GM23338 (cell line): ENCODE results near the gene CD19. TPM values are rescaled to one million over a fixed set of nuclear protein-coding genes. Genes with fewer than 3 reads are reported as not detected.

ENCODE experiments used
- ATAC-seq: fragments of 200-7000 bp; cut with Tn5 transposase; 3 replicates; pipeline ENCODE4 v1.9.1; 2020
- DNase-seq: peaks from one replicate; pipeline ENCODE4 v3.0.0-alpha.2; 2015; ENCODE audit warnings: low spot score
- H2AFZ ChIP-seq: fragments of 200-600 bp; sonication (generic); 2 replicates; pipeline ENCODE4 v1.8.0; 2016; ENCODE audit warnings: antibody characterized with exemption, mild to moderate bottlenecking, moderate library complexity
- H3F3A ChIP-seq: fragments of 200-600 bp; sonication (generic); replicated peaks from 2 replicates; pipeline ENCODE4 v1.8.0; 2017; ENCODE audit warnings: antibody characterized with exemption, mixed run types, low read depth
- H3K27ac ChIP-seq: fragments of 200-600 bp; sonication (generic); 2 replicates; pipeline ENCODE4 v1.6.1; 2016; ENCODE audit warnings: low read depth
- H3K27me3 ChIP-seq: fragments of 200-600 bp; sonication (generic); 2 replicates; pipeline ENCODE4 v1.8.0; 2016; ENCODE audit warnings: mild to moderate bottlenecking, mixed run types, moderate library complexity; ENCODE audit not compliant: insufficient read depth
- H3K36me3 ChIP-seq: fragments of 200-600 bp; sonication (generic); 2 replicates; pipeline ENCODE4 v1.8.0; 2016; ENCODE audit warnings: mild to moderate bottlenecking; ENCODE audit not compliant: insufficient read depth
- H3K4me1 ChIP-seq: fragments of 200-600 bp; sonication (generic); 2 replicates; pipeline ENCODE4 v1.8.0; 2016; ENCODE audit warnings: mild to moderate bottlenecking, moderate library complexity; ENCODE audit not compliant: insufficient read depth
- H3K4me2 ChIP-seq: fragments of 200-600 bp; sonication (generic); 2 replicates; pipeline ENCODE4 v1.7.1; 2017; ENCODE audit warnings: mixed run types
- H3K4me3 ChIP-seq: fragments of 200-600 bp; sonication (generic); 2 replicates; pipeline ENCODE4 v1.6.1; 2016; ENCODE audit warnings: mixed run types
- H3K79me2 ChIP-seq: fragments of 200-600 bp; sonication (generic); replicated peaks from 2 replicates; pipeline ENCODE4 v1.8.0; 2017; ENCODE audit warnings: mild to moderate bottlenecking; ENCODE audit not compliant: insufficient read depth
- H3K9me2 ChIP-seq: fragments of 200-600 bp; sonication (generic); 2 replicates; pipeline ENCODE4 v1.8.0; 2017; ENCODE audit not compliant: insufficient read depth
- H4K20me1 ChIP-seq: fragments of 200-600 bp; sonication (generic); replicated peaks from 2 replicates; pipeline ENCODE4 v1.8.0; 2017; ENCODE audit warnings: mild to moderate bottlenecking; ENCODE audit not compliant: insufficient read depth
- H3K27ac Mint-ChIP-seq: 2 replicates; pipeline ENCODE4 v1.8.0; 2020; ENCODE audit warnings: inconsistent platforms, mild to moderate bottlenecking, moderate library complexity, mixed read lengths
- H3K27me3 Mint-ChIP-seq: 3 replicates; pipeline ENCODE4 v1.8.0; 2022; ENCODE audit warnings: low read depth, mild to moderate bottlenecking, moderate library complexity, mixed read lengths, inconsistent platforms; ENCODE audit not compliant: insufficient read depth, poor library complexity
- H3K36me3 Mint-ChIP-seq: 3 replicates; pipeline ENCODE4 v1.8.0; 2021; ENCODE audit warnings: low read depth, mild to moderate bottlenecking, inconsistent platforms, moderate library complexity, mixed read lengths
- H3K4me1 Mint-ChIP-seq: 3 replicates; pipeline ENCODE4 v1.8.0; 2020; ENCODE audit warnings: mild to moderate bottlenecking, inconsistent platforms, mixed read lengths
- H3K4me3 Mint-ChIP-seq: 3 replicates; pipeline ENCODE4 v1.8.0; 2021; ENCODE audit warnings: moderate library complexity, mild to moderate bottlenecking, inconsistent platforms, mixed read lengths
- H3K9me3 Mint-ChIP-seq: 3 replicates; pipeline ENCODE4 v1.8.0; 2020; ENCODE audit warnings: moderate library complexity, mild to moderate bottlenecking, inconsistent platforms, mixed read lengths
- CREB1 ChIP-seq: fragments of 250-450 bp; sonication (Bioruptor Pico); IDR thresholded peaks from 2 replicates; pipeline ENCODE4 v1.5.0; 2020; ENCODE audit warnings: low read depth, mild to moderate bottlenecking, moderate library complexity
- EZH2phosphoT487 ChIP-seq: fragments of 200-600 bp; sonication (generic); IDR thresholded peaks from one replicate; pipeline ENCODE4 v1.8.1; 2018; ENCODE audit warnings: antibody characterized with exemption; ENCODE audit not compliant: unreplicated experiment
- JUNB ChIP-seq: IDR thresholded peaks from one replicate; pipeline ENCODE4 v1.6.1; 2016; ENCODE audit warnings: antibody characterized with exemption; ENCODE audit not compliant: unreplicated experiment
- NANOG ChIP-seq: IDR thresholded peaks from 2 replicates; pipeline ENCODE4 v1.6.1; 2016; ENCODE audit warnings: antibody characterized with exemption, borderline replicate concordance
- POLR2AphosphoS5 ChIP-seq: IDR thresholded peaks from 2 replicates; pipeline ENCODE4 v1.6.1; 2016; ENCODE audit warnings: antibody characterized with exemption, low read depth
- STAT1 ChIP-seq: IDR thresholded peaks from one replicate; pipeline ENCODE4 v1.6.1; 2016; ENCODE audit warnings: antibody characterized with exemption; ENCODE audit not compliant: unreplicated experiment
- ZNF114 ChIP-seq: fragments of 250-450 bp; sonication (Bioruptor Pico); IDR thresholded peaks from 2 replicates; pipeline ENCODE4 v1.5.0; 2020; ENCODE audit warnings: mild to moderate bottlenecking, moderate library complexity
- ZNF331 ChIP-seq: fragments of 250-450 bp; sonication (Bioruptor Pico); IDR thresholded peaks from 2 replicates; pipeline ENCODE4 v1.5.0; 2020; ENCODE audit warnings: low read depth, mild to moderate bottlenecking, moderate library complexity
- polyA plus RNA-seq: library from polyadenylated mRNA; unstranded; fragments of >200 nt; fragmentation: Nextera tagmentation; extraction: Ambion mirVana; gene quantifications from 2 replicates; pipeline ENCODE4 v1.2.1, GENCODE V29; 2016
- total RNA-seq: library from RNA; depleted of rRNA; stranded (reverse); fragments of >200 nt; shearing (Covaris generic); gene quantifications from 2 replicates; pipeline ENCODE4 v1.2.3, GENCODE V29; 2014
- TF ChIP-seq, protein P1 (sequence below): IDR thresholded peaks from one replicate; pipeline ENCODE4 v1.6.1; 2018; ENCODE audit warnings: antibody characterized with exemption; ENCODE audit not compliant: unreplicated experiment
- TF ChIP-seq, protein P2 (sequence below), 2 experiments: fragments of 200-600 bp in 1 of 2; sonication (generic) in 1 of 2; conservative IDR thresholded peaks; 2 replicates each; pipeline versions ENCODE4 v1.5.1 to v1.6.1; 2016 to 2017; ENCODE audit warnings: antibody characterized with exemption in 2 of 2, low read depth in 2 of 2, mild to moderate bottlenecking in 2 of 2, moderate library complexity in 1 of 2
- TF ChIP-seq, protein P3 (sequence below): IDR thresholded peaks from 2 replicates; pipeline ENCODE4 v1.6.1; 2016; ENCODE audit warnings: antibody characterized with exemption
- TF ChIP-seq, protein P4 (sequence below): fragments of 250-450 bp; sonication (Bioruptor Pico); IDR thresholded peaks from 2 replicates; pipeline ENCODE4 v1.5.0; 2020; ENCODE audit warnings: mild to moderate bottlenecking, moderate library complexity

CD19 gene
- total and polyA plus RNA-seq, 2 experiments from 2014 or later, result 0.83 to 1.9 TPM

DNA sequence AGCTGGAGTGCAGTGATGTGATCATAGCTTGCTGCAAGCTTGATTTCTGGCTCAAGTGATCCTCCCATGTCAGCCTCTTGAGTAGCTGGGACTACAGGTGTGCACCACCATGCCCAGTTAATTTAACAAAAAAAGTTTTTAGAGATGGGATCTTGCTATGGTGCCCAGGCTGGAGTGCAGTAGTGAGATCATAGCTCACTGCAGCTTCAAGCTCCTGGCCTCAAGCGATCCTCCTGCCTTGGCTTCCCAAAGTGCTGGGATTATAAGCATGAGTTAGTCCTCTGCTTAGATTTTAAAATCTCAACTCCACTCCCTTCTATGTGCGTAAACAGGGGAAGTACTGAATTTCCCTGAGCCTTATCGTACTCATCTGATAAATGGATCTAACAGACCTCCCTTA lies 13.1 kb upstream of the CD19 start:
- H3K9me3 Mint-ChIP-seq, result no peaks in the 10 kb centered on the region; the same call in 2 of the 3 replicates
- no peak for DNase-seq
- H3F3A ChIP-seq, result peaks cover 3% of the 10 kb centered on the region; the same call in 1 of the 2 replicates
- no peak overlapping the region for H3K27ac Mint-ChIP-seq
- peaks cover 7% of the 10 kb centered on the region for H3K4me1 ChIP-seq
- peaks cover 4% of the 10 kb centered on the region for H3K4me1 Mint-ChIP-seq
- H2AFZ ChIP-seq, result no peak overlapping the region
- no peak for ATAC-seq
- H3K36me3 Mint-ChIP-seq, result peaks cover 33% of the 10 kb centered on the region
- peaks cover 9% of the 10 kb centered on the region for H3K27me3 Mint-ChIP-seq
- no peaks in the 10 kb centered on the region; the same call in 1 of the 2 replicates for H4K20me1 ChIP-seq
- H3K4me3 Mint-ChIP-seq, result no peak overlapping the region
- no peak overlapping the region for H3K4me2 ChIP-seq
- no peak overlapping the region for H3K4me3 ChIP-seq
- no peaks in the 10 kb centered on the region for H3K9me2 ChIP-seq
- H3K27ac ChIP-seq, result no peak overlapping the region
- H3K36me3 ChIP-seq, result 0 out of 2 replicates have a peak, but pooled peaks cover 4% of the 10 kb centered on the region
- H3K79me2 ChIP-seq, result 0 out of 2 replicates have a peak, but pooled peaks cover 4% of the 10 kb centered on the region
- TF ChIP-seq, protein P1, sequence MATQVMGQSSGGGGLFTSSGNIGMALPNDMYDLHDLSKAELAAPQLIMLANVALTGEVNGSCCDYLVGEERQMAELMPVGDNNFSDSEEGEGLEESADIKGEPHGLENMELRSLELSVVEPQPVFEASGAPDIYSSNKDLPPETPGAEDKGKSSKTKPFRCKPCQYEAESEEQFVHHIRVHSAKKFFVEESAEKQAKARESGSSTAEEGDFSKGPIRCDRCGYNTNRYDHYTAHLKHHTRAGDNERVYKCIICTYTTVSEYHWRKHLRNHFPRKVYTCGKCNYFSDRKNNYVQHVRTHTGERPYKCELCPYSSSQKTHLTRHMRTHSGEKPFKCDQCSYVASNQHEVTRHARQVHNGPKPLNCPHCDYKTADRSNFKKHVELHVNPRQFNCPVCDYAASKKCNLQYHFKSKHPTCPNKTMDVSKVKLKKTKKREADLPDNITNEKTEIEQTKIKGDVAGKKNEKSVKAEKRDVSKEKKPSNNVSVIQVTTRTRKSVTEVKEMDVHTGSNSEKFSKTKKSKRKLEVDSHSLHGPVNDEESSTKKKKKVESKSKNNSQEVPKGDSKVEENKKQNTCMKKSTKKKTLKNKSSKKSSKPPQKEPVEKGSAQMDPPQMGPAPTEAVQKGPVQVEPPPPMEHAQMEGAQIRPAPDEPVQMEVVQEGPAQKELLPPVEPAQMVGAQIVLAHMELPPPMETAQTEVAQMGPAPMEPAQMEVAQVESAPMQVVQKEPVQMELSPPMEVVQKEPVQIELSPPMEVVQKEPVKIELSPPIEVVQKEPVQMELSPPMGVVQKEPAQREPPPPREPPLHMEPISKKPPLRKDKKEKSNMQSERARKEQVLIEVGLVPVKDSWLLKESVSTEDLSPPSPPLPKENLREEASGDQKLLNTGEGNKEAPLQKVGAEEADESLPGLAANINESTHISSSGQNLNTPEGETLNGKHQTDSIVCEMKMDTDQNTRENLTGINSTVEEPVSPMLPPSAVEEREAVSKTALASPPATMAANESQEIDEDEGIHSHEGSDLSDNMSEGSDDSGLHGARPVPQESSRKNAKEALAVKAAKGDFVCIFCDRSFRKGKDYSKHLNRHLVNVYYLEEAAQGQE, result no peak
- TF ChIP-seq, protein P2, sequence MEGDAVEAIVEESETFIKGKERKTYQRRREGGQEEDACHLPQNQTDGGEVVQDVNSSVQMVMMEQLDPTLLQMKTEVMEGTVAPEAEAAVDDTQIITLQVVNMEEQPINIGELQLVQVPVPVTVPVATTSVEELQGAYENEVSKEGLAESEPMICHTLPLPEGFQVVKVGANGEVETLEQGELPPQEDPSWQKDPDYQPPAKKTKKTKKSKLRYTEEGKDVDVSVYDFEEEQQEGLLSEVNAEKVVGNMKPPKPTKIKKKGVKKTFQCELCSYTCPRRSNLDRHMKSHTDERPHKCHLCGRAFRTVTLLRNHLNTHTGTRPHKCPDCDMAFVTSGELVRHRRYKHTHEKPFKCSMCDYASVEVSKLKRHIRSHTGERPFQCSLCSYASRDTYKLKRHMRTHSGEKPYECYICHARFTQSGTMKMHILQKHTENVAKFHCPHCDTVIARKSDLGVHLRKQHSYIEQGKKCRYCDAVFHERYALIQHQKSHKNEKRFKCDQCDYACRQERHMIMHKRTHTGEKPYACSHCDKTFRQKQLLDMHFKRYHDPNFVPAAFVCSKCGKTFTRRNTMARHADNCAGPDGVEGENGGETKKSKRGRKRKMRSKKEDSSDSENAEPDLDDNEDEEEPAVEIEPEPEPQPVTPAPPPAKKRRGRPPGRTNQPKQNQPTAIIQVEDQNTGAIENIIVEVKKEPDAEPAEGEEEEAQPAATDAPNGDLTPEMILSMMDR (conservative IDR thresholded peaks at IDR 0.05; ENCODE audit: low read depth in 2 of 2), result no peak
- TF ChIP-seq EZH2phosphoT487, result no peak
- TF ChIP-seq NANOG, result no peak
- TF ChIP-seq, protein P3, sequence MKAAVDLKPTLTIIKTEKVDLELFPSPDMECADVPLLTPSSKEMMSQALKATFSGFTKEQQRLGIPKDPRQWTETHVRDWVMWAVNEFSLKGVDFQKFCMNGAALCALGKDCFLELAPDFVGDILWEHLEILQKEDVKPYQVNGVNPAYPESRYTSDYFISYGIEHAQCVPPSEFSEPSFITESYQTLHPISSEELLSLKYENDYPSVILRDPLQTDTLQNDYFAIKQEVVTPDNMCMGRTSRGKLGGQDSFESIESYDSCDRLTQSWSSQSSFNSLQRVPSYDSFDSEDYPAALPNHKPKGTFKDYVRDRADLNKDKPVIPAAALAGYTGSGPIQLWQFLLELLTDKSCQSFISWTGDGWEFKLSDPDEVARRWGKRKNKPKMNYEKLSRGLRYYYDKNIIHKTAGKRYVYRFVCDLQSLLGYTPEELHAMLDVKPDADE, result no peak
- TF ChIP-seq ZNF331 (CRISPR knock-in tag), result no peak
- TF ChIP-seq, protein P4, sequence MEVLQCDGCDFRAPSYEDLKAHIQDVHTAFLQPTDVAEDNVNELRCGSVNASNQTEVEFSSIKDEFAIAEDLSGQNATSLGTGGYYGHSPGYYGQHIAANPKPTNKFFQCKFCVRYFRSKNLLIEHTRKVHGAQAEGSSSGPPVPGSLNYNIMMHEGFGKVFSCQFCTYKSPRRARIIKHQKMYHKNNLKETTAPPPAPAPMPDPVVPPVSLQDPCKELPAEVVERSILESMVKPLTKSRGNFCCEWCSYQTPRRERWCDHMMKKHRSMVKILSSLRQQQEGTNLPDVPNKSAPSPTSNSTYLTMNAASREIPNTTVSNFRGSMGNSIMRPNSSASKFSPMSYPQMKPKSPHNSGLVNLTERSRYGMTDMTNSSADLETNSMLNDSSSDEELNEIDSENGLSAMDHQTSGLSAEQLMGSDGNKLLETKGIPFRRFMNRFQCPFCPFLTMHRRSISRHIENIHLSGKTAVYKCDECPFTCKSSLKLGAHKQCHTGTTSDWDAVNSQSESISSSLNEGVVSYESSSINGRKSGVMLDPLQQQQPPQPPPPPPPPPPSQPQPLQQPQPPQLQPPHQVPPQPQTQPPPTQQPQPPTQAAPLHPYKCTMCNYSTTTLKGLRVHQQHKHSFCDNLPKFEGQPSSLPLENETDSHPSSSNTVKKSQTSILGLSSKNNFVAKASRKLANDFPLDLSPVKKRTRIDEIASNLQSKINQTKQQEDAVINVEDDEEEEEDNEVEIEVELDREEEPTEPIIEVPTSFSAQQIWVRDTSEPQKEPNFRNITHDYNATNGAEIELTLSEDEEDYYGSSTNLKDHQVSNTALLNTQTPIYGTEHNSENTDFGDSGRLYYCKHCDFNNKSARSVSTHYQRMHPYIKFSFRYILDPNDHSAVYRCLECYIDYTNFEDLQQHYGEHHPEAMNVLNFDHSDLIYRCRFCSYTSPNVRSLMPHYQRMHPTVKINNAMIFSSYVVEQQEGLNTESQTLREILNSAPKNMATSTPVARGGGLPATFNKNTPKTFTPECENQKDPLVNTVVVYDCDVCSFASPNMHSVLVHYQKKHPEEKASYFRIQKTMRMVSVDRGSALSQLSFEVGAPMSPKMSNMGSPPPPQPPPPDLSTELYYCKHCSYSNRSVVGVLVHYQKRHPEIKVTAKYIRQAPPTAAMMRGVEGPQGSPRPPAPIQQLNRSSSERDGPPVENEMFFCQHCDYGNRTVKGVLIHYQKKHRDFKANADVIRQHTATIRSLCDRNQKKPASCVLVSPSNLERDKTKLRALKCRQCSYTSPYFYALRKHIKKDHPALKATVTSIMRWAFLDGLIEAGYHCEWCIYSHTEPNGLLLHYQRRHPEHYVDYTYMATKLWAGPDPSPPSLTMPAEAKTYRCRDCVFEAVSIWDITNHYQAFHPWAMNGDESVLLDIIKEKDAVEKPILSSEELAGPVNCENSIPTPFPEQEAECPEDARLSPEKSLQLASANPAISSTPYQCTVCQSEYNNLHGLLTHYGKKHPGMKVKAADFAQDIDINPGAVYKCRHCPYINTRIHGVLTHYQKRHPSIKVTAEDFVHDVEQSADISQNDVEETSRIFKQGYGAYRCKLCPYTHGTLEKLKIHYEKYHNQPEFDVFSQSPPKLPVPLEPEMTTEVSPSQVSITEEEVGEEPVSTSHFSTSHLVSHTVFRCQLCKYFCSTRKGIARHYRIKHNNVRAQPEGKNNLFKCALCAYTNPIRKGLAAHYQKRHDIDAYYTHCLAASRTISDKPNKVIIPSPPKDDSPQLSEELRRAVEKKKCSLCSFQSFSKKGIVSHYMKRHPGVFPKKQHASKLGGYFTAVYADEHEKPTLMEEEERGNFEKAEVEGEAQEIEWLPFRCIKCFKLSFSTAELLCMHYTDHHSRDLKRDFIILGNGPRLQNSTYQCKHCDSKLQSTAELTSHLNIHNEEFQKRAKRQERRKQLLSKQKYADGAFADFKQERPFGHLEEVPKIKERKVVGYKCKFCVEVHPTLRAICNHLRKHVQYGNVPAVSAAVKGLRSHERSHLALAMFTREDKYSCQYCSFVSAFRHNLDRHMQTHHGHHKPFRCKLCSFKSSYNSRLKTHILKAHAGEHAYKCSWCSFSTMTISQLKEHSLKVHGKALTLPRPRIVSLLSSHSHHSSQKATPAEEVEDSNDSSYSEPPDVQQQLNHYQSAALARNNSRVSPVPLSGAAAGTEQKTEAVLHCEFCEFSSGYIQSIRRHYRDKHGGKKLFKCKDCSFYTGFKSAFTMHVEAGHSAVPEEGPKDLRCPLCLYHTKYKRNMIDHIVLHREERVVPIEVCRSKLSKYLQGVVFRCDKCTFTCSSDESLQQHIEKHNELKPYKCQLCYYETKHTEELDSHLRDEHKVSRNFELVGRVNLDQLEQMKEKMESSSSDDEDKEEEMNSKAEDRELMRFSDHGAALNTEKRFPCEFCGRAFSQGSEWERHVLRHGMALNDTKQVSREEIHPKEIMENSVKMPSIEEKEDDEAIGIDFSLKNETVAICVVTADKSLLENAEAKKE, result no peak
- TF ChIP-seq CREB1 (CRISPR knock-in tag), result no peak
- no peak for TF ChIP-seq JUNB
- no peak for TF ChIP-seq POLR2AphosphoS5
- TF ChIP-seq ZNF114 (CRISPR knock-in tag), result no peak
- no peak for TF ChIP-seq STAT1
- H3K27me3 ChIP-seq, result no peaks in the 10 kb centered on the region
